MM.1S (cell line): ENCODE measurements around the gene KBTBD7.

Experiments
- DNase-seq: peaks from one replicate; pipeline ENCODE4 v3.0.0-alpha.2; 2015
- H2AFZ ChIP-seq: fragments of 300-600 bp; sonication (generic); 2 replicates; pipeline ENCODE4 v1.6.0; 2016; ENCODE audit warnings: antibody characterized with exemption, low read length
- H3F3A ChIP-seq: fragments of 300-600 bp; sonication (generic); 2 replicates; pipeline ENCODE4 v1.6.1; 2016; ENCODE audit warnings: mild to moderate bottlenecking, antibody characterized with exemption, low read length, moderate library complexity, mixed read lengths; ENCODE audit not compliant: insufficient read depth
- H3K27ac ChIP-seq: fragments of 300-600 bp; sonication (generic); 2 replicates; pipeline ENCODE4 v1.5.1; 2016; ENCODE audit warnings: mild to moderate bottlenecking, low read length
- H3K27me3 ChIP-seq: fragments of 300-600 bp; sonication (generic); replicated peaks from 2 replicates; pipeline ENCODE4 v1.6.0; 2016; ENCODE audit warnings: low read length; ENCODE audit not compliant: insufficient read depth
- H3K36me3 ChIP-seq: fragments of 300-600 bp; sonication (generic); replicated peaks from 2 replicates; pipeline ENCODE4 v1.6.1; 2016; ENCODE audit warnings: mild to moderate bottlenecking, low read length, mixed read lengths; ENCODE audit not compliant: insufficient read depth
- H3K4me1 ChIP-seq: fragments of 300-600 bp; sonication (generic); 2 replicates; pipeline ENCODE4 v1.6.1; 2016; ENCODE audit warnings: low read length, mixed read lengths
- H3K4me2 ChIP-seq: fragments of 300-600 bp; sonication (generic); 2 replicates; pipeline ENCODE4 v1.6.0; 2016; ENCODE audit warnings: low read depth, low read length
- H3K4me3 ChIP-seq: fragments of 300-600 bp; sonication (generic); 2 replicates; pipeline ENCODE4 v1.5.1; 2016; ENCODE audit warnings: low read length, mixed read lengths
- H3K79me2 ChIP-seq: fragments of 300-600 bp; sonication (generic); 2 replicates; pipeline ENCODE4 v1.6.1; 2016; ENCODE audit warnings: mixed run types, low read length, mixed read lengths
- H3K9ac ChIP-seq: fragments of 300-600 bp; sonication (generic); 2 replicates; pipeline ENCODE4 v1.6.1; 2016; ENCODE audit warnings: low read length, mixed read lengths
- H3K9me2 ChIP-seq: fragments of 300-600 bp; sonication (generic); replicated peaks from 2 replicates; pipeline ENCODE4 v1.6.1; 2016; ENCODE audit warnings: mild to moderate bottlenecking, low read length, mixed read lengths; ENCODE audit not compliant: insufficient read depth
- H3K9me3 ChIP-seq: fragments of 300-600 bp; sonication (generic); replicated peaks from 2 replicates; pipeline ENCODE4 v1.6.1; 2016; ENCODE audit warnings: mild to moderate bottlenecking, low read length, mixed read lengths; ENCODE audit not compliant: insufficient read depth
- H4K20me1 ChIP-seq: fragments of 300-600 bp; sonication (generic); 2 replicates; pipeline ENCODE4 v1.6.1; 2016; ENCODE audit warnings: mild to moderate bottlenecking, low read length, moderate library complexity, mixed read lengths; ENCODE audit not compliant: insufficient read depth
- CTCF ChIP-seq: fragments of 300-600 bp; sonication (generic); IDR thresholded peaks from 2 replicates; pipeline ENCODE4 v1.5.1; 2016; ENCODE audit warnings: antibody characterized with exemption, low read length, mixed read lengths
- EZH2 ChIP-seq: fragments of 300-600 bp; sonication (generic); optimal IDR thresholded peaks from 2 replicates; pipeline ENCODE3; 2017; ENCODE audit warnings: low read depth, mild to moderate bottlenecking, antibody characterized with exemption, low read length, mixed read lengths
- EZH2phosphoT487 ChIP-seq: fragments of 300-600 bp; sonication (generic); IDR thresholded peaks from 2 replicates; pipeline ENCODE4 v1.6.1; 2018; ENCODE audit warnings: antibody characterized with exemption, low read length

Gene KBTBD7

GRCh38 chr13:41157048-41157717 lies 37.2 kb downstream of the KBTBD7 start:
- Histone ChIP-seq H3K9ac (no peak overlapping the region), H4K20me1 (no peaks in the 10 kb centered on the region), H3K4me1 (no peaks in the 10 kb centered on the region), H3K36me3 (no peaks in the 10 kb centered on the region), H3K27me3 (no peaks in the 10 kb centered on the region), H3K27ac (no peak overlapping the region), H3K4me3 (no peak overlapping the region), H3F3A (no peaks in the 10 kb centered on the region), H3K9me3 (no peaks in the 10 kb centered on the region), H3K9me2 (no peaks in the 10 kb centered on the region), H3K4me2 (no peak overlapping the region), H2AFZ (no peak overlapping the region), H3K79me2 (no peaks in the 10 kb centered on the region)
- DNase-seq, result no peak
- TF ChIP-seq CTCF (no peak), EZH2 (no peak), EZH2phosphoT487 (no peak)

DNA sequence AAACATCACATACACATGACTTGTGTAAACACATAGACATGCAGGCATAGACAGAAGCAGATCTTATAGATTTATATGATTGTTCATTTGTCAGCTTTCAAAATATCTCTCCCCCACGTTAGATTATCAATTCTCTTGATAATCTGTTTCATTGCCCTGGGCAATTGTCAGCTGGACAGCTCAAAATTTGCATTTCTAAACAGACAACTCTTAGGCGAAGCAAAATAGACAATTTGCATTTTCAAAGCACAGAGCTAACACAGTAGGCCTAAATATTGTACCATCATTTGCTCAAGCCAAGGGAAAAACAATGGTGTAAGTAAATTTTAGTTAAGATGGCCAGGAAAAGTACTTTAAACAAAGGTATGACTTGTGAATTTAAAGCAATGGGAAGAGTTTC lies 37.7 kb downstream of the KBTBD7 start:
- H3K27me3 ChIP-seq, result no peaks in the 10 kb centered on the region

DNA sequence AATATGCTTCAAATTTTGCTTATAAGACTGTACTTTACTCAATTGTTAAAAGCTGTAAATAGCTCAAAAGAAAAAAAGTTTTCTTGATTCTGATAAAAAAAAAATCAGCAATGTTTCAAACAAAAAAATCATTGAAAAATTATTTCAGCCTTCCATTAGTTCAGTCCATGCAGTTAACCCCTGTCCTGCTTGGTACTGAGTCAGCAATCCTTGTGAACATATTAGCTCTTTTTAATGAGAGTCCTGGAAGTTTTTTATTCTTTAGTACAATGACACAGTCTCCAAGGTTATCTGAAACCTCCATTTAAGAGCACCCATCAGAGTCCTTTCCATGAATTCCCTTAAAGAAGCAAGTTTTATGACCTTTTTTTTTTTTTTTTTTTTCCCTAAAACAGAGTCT lies 40.3 kb downstream of the KBTBD7 start:
- no peak for DNase-seq
- Histone ChIP-seq H3K36me3 (no peaks in the 10 kb centered on the region), H3K9me2 (no peaks in the 10 kb centered on the region), H3K27me3 (no peaks in the 10 kb centered on the region), H3K4me1 (no peaks in the 10 kb centered on the region), H4K20me1 (no peaks in the 10 kb centered on the region), H3K9me3 (no peaks in the 10 kb centered on the region), H3K4me2 (no peak overlapping the region), H2AFZ (no peak overlapping the region), H3K27ac (no peak overlapping the region), H3K79me2 (no peaks in the 10 kb centered on the region), H3K9ac (no peak overlapping the region), H3K4me3 (no peak overlapping the region), H3F3A (no peaks in the 10 kb centered on the region)
- TF ChIP-seq CTCF, result no peak
- TF ChIP-seq EZH2phosphoT487, result no peak
- no peak for TF ChIP-seq EZH2

More for the DNA sequence above, 37.7 kb downstream of the KBTBD7 start:
- H3K9me2 ChIP-seq, result no peaks in the 10 kb centered on the region
- H3K9ac ChIP-seq, result no peak overlapping the region
- TF ChIP-seq EZH2phosphoT487 (no peak), EZH2 (no peak), CTCF (no peak)
- no peaks in the 10 kb centered on the region for H3K4me1 ChIP-seq
- no peak overlapping the region for H3K4me3 ChIP-seq
- H3K36me3 ChIP-seq, result no peaks in the 10 kb centered on the region
- no peak overlapping the region for H2AFZ ChIP-seq
- DNase-seq, result no peak
- H3K4me2 ChIP-seq, result no peak overlapping the region
- no peaks in the 10 kb centered on the region for H3F3A ChIP-seq
- no peaks in the 10 kb centered on the region for H3K79me2 ChIP-seq
- no peak overlapping the region for H3K27ac ChIP-seq
- H3K9me3 ChIP-seq, result no peaks in the 10 kb centered on the region
- no peaks in the 10 kb centered on the region for H4K20me1 ChIP-seq
